HG03175 (cell line): ENCODE data around the gene CAMSAP1.

ENCODE experiments used
- ATAC-seq: cut with Tn5 transposase; IDR thresholded peaks from one replicate; pipeline ENCODE4 v1.9.1; 2021; ENCODE audit warnings: mild to moderate bottlenecking, moderate library complexity; ENCODE audit not compliant: unreplicated experiment

CAMSAP1 gene

DNA sequence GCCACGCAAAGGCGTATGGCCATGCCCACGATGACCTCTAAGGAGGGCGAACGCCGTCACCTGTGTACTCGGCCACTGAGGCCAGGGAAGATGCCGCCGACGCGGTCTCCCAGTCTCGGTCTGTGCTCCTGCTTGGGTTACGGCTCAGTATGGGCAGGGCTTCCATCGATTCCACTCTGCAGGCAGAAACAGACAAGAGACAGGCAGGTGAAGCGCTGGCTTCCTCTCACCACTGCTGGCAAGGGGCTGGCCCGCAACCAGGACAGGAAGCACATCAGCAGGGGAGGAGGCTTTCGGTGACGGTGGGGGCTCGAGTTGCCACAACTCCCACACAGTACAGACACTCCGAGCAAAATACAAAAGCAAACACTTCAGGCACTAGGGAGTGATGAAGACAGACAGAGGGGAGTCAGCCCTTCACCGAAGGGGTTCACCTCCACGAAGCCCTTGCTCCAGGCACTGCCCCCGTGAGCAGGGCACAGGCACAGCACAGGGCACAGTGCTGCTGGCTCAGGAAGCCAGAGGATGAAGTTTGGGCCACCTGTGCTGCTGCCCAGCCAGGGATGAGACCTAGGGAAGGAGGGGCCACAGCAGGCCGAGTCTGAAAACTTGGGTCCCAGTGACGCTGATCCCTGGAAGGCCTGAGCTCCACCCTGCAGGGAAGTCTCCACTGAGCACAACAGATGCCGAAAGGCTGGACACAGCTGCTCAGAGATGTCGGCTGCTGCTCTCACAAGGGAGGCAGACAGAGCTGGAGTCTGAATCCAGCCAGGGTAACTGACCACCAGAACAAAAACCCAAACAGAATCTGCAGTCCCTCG, 91.3 kb downstream of the CAMSAP1 start:
- ATAC-seq, result no peak

DNA sequence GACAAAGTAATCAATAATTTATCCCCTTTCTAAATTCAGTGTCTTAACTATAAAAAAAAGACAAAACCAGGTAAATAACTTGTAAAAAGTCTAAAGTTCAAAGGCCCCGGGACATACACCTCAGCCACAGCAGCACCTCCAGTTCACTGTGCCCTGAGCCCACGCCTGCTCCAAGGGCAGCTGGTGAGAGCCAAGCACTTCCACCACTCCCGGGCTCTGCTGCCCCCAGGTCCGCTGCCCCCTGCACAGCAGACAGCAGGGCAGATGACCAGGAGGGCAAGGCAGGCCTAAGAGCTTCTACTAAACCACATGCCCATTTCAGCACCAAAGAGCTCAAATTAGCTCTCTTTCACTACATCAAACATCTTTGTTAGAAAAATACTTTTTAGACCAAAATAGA, 91.9 kb downstream of the CAMSAP1 start:
- ATAC-seq, result no peak

DNA sequence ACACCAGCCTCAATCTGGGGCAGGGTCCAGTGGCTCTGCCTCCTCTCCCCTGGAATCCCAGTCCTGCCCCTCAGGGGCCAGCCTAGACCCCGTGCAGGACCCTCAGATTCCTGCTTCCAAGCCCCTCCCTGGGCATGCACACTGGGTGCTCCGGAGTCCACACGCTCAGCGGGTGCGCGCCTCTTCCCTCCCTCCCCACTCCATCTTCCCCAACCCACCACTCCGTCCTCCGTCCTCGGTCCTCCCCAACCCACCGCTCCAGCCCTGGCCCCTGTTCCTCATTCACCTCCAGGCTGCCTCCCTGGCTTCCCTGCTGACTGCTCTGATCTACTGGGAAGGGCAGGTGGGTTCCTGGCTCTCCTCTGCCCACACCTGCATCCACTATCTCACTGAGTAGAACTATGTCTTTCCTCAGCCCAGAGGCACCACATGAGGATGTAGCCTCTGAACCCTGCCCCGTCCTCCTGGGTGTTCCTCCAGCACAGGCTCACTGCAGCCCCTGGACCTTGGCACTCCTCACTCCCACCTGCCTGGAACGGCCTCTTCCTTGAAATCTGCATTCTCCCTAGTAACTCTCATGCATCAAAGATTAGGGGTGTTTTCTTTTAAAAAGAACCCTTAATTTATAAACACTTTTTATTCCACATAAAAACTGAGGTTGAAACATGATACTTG, 92.8 kb downstream of the CAMSAP1 start:
- no peak for ATAC-seq

DNA sequence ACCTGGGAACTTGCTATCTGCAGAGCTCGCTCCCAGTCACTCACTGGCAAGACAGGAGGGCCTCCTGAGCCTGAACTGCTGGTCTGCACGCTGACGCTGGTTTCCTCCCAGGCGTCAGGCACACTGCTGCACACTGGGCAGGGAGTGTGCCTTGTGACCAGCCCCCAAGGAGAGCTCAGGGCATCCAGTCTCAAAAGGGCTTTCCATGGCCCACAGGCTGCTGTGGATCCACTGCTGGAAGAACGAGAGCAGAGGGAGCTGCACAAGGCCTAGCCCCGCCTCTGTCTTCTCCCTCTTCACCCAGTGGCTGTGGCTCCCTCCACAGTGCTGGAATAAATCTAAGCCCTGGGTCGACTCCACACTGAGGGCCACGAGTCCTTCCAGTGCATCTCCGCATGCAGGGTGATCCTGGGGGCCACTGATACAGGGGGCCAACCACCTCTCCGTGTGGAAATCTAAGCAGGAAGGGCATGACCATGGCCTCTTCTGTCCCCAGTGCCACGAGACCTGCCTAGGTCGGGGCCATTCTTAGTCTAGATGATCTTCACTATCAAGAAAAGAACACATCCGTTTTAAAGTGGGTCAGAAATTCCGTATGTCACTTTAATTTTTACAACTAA, 93.6 kb downstream of the CAMSAP1 start:
- no peak for ATAC-seq

DNA sequence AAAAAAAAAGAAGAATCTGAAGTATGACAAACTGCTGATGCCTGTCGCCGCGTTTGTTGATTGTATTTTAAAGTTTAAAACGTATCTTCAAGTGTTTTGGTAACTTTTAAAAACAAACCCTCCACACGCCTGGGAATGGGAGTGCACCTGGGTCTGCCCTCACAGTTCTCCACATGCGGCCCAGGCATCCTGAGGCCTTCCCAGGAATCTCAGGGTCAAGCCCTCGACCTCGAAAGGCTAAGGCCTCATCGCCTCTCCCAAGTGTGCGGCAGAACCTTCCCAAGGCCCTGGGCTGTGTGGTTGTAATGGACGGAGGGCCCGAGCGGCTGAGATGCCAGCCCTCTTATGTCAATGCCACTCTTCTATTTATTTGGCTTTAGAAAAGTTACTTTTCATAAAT, 94.4 kb downstream of the CAMSAP1 start:
- no peak for ATAC-seq

DNA sequence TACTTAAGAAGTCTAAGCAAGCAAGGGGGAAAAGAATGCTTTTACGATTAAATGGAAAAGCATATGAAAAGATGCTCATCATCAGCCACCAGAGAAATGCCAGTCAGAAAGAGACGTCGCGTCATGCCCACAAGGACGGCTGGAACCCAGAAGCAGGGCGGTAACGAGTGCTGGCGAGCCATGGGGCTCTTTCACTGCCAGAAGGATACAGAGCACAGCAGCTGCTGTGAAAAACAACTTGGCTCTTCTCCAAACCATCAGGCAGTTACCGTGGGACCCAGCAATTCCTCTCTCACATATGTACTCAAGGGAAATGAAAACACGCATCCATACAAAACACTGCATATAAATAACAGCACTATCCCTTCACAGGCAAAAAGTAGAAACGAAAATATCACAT, 95.5 kb downstream of the CAMSAP1 start:
- no peak for ATAC-seq

DNA sequence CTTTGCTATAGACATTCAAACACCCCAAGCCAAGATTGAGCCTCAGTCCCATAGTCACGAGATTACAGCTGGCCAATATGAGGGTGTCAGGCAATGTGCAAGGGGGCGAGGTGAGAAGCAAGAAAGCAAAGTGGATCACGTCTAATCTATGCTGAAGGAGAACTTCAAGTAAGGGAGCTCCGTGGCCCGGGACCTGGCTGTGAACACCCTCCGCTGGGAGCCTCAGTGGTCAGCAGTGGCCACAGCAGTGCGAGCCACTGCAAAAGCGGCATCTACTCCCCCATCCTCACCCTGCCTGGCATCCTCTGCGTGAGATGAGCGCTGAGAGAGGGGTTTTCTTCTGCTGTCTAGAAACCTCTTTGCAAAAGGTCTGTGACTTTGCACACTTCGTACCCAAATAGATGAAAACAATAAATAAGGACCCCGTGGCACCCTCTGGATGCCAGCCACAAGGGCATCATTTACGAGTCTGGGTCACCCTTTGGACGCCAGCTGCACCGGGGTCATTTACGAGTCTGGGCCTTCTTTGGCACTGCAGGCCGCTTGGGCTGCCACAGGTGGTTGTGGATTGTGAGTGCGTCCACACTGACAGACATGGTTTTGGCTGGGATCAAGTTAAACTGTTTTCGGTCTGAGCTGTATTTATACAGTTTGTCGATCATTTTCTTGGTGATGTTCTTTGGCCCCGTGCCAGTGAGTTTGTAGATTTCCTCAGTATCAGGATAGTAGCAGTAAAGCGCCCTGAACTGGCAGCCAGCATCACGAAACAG, 96.4 kb downstream of the CAMSAP1 start:
- no peak for ATAC-seq

DNA sequence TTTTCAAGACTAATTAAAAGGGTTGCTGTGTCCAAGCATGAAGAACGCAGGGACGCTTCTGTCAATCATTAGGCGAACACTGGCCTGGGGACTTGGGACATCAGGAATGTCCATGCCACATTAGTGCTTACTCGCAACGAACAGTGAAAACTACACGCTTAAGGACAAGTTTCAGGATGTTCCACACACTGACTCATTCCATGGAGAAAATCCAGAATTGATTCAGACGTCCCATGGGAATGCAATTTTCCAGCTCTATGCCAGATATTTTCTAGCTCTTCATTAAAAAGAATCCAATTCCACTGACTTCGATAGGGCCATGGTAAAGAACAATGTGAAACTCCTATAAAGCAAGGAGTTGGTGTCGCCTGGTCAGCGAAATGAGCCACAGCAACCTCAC, 98.2 kb downstream of the CAMSAP1 start:
- ATAC-seq, result no peak

DNA sequence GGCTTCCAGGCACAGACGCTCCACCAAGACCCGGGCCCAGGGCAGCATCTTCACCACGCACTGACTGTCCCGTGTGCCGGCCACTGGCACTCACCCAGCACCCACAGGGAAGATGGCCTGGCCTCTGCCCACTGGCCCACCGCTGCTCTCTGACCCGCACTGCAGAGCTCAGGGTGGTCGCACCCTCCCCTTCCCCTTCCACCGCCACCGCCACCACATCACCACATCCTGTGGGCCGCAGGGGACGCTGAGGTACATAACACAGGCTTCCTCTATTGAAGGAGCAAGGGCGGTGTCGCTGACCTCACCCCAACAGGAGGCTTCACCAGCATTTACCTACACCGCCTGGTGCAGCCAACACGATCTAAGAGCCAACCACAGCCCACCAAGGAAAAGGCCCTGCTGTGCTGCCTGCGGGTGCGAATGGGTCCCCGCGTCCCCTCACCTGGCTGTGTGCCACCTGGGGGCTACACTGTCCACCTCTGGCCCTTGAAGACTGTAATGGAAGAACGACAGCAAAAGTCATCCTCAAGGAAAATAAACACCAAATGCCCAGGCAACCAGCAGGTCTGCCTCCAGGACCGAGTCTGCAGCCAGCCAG, 101.8 kb downstream of the CAMSAP1 start:
- no peak for ATAC-seq

DNA sequence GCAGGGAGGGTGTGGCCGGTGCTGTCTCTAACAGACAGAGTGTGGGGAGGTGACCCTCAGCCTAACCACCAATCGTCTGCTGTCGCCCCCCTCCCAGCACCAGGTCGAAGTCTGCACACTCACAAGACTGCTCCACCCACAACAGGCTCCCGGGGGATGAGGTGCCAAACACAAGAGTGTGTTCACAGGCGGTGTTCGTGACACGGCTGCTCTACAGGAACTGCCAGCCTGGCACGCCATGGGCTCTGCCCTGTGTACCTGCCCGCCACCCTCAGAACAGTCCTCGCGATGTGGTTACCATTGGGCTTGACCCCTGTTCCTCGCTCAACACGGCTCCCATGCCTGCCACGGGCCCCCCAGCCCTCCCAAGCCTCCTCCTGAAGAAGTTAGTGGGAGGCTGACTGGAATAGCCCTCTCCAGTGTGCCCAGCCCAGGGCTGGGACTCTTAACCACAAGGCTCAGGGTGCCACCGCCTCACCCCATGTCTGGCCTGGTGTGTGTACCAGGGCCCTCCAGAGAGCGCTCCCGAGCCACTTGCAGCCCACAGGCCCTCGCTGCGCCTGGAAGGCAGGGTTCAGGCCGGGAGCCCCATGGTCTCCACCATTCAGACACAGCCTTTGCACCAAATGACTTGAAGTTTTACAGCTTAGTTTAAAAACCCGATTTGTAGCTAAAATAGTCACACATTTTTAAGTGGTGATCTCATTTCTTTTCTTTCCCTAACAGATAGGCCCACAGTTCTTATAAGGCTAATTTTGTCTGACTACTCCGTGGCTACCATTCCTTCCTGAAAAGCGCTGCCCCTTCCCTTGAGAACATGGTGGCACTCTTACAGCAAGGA, 102.5 kb downstream of the CAMSAP1 start:
- ATAC-seq, result no peak

DNA sequence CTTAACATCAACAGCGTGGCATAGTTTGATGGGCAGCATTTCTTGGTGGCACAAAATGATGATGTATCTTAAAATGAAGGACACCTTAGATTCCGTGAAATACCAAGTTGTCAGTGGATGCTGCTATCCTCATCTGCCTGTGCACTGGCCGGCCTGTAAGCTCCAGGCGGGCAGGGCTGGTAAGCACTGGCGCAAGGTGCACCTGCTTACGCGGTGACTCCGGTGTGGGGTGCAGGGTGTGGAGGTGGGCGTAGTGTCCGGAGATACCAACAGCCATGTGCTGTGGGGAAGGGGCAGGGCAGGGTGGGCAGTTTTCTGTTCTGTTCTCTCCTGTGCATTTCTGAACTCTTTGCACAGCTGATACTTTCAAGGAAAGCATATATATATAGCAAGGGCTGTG, 103.9 kb downstream of the CAMSAP1 start:
- no peak for ATAC-seq

DNA sequence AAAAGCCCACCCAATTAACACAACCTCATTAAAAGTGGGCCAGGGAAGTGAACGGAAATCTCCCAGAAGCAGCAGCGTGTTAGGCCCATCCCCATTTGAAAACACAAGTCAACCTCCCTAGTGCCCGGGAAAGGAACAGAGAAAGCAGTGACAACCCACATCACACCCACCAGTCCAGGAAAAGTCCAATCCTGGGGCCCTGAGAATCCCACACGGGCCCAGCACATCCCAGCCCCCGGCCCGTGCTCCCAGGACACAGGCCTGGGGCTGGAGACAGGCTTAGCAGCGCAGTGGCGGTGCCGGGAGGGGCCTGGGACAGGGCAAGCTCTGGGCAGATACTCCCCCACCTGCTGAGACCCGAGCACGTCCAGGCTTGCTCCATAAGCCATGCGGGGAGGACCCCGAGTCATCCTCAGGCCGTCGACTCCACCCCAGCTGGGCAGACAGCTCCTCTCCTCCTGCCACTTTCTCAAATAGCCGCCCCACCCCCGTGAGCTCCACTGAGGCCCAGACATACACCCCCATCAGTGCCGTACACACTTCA, 104.4 kb downstream of the CAMSAP1 start:
- ATAC-seq, result no peak

DNA sequence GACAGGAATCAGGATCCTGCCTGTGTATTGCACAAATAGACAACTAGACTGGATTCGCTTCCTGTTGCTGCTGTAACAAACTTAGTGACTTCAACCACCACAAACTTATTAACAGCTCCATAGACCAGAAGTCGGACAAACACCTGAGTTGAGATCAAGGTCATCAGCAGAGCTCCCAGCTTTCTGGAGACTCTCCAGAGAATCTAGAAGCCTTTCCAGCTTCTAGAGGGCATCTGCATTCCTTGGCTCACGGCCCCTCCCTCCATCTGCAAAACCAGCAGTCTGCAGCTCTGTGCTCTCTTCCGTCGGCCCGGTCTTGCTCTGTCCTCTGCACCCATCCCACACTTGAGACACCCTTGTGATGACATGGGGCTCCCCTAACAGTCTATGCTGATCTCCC, 106.3 kb downstream of the CAMSAP1 start:
- ATAC-seq, result no peak

DNA sequence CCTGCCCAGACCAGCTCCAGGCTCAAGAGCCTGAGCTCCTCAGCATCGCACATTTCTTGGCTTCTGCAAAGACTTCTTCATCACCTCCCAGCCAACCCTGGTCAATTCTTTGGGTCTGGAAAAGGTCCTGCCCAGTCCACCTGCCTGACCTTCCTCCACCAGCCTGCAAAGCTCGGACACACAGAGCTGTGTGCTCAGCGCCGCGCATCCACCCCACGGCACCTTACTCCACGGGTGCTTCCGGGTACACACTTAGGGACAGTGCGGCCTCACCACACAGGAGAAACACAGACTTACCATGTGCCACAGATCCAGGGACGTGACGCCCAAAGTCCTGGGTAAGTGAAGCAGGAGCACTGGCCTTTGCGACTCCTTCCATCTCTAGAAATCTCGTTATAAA, 108.1 kb downstream of the CAMSAP1 start:
- ATAC-seq, result no peak

DNA sequence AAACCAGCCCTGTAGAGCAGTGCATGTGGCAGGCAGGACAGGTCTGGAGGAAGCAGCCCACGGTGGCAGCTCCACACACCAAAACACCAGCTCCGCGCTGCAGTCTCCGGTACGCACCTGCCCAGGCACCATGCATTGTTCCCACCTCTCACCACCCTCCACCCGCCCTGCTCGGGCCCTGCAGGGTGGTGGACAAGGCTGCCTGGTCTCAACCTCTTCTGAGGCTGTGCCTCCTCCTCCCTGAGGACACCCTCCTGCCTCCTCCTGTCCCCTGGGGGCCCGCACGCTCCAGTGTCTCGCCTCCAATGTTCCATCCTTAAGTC, 109.1 kb downstream of the CAMSAP1 start:
- ATAC-seq, result no peak

DNA sequence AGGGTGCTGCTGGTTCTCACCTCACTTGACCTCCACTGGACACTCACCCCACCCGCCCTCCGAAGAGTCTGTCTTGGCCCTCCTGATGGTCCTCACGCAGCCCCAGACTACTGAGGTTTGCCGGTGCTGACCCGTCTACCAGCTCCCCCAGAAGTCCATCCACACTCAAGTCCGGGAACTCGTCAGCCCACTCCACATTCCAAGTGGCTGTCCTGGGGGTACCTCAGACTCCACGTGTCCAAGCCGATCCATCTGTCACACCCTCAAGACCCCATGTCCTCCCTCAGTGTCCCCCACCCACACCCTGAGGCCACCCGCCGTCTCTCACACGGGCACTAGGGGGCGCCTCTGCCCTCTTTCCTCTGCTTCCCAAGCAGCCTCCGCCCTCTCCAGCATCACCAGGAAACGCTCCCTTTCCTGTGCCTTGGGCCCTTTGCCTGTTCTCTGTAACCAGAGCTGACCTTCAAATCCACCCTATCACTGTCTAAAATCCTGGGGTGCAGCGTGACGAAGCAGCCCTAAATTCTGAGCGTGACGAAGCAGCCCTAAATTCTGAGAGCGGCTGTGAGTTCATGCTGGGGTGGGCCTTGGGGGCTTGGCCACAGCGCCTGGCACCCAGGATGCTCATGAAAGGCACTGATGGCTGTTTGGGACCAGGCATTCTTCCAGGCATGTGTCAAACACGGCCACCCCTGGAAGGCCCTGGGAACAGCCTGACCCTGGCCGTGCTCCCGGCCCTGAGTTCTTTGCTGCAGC, 109.7 kb downstream of the CAMSAP1 start:
- ATAC-seq, result no peak

DNA sequence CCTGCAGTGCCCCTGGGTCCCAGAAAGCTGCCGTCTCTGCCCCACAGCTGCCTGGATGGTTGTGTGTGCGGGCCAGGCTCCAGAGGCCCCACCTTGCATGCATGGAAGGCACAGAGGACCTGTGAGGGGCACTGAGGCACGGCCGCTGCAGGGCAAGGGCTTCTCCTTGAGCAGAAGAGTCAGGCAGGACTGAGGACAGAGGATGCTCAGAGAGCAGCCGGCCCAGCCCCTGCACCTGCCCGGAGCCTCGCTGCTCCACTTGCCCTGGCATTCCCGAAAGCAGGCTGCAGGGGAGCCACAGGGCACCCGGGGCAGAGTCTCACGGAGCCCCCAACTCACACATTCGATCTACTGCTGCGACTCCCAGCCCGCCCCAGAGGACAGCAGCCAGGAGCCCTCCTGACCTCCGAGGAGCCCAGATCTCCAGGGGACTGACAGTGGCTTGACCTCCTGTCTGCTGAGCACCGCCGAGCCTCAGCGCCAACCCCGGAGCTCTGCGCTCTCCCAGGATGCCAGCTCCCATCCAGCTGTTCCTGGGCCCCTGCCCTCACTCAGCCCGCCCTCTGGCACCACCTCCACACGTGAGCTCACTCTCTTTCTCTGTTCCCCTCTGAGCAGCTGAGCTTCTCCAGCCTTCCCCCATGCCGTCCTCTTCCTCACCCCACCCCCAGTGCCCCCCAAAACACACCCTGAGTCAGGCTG, 110.4 kb downstream of the CAMSAP1 start:
- ATAC-seq, result no peak

DNA sequence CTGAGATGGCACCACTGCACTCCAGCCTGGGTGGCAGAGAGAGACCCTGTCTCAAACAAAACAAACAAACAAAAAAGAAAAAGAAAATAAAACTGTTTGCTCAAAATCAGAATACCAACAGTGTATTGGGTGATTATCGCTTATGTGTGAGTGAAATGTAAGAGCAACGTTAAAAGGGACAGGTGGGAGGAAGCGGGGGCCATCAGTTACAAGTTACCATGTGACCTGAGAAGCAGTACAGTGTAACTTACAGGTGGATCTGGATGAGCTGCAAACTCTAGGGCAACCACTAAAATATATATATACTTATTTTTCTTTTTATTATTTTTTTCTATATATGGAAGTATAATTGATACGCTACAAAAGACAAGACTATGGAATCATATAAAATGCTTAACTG, 112.0 kb downstream of the CAMSAP1 start:
- no peak for ATAC-seq
